A673 (cell line): ENCODE measurements around the gene RPF1.

Experiments
- EZH2 ChIP-seq: fragments of 200-600 bp; sonication (generic); IDR thresholded peaks from 2 replicates; pipeline ENCODE4 v1.6.1; 2017; ENCODE audit warnings: borderline replicate concordance, low read depth, mild to moderate bottlenecking, mixed read lengths, antibody characterized with exemption, low read length; ENCODE audit not compliant: poor library complexity, severe bottlenecking
- TF ChIP-seq, protein P1 (sequence below): fragments of 300-800, 200-600 bp; sonication (generic); conservative IDR thresholded peaks from 2 replicates; pipeline ENCODE4 v1.5.1; 2017; ENCODE audit warnings: low read depth, mild to moderate bottlenecking, antibody characterized with exemption, low read length, moderate library complexity, mixed read lengths

- TF ChIP-seq, protein P1, sequence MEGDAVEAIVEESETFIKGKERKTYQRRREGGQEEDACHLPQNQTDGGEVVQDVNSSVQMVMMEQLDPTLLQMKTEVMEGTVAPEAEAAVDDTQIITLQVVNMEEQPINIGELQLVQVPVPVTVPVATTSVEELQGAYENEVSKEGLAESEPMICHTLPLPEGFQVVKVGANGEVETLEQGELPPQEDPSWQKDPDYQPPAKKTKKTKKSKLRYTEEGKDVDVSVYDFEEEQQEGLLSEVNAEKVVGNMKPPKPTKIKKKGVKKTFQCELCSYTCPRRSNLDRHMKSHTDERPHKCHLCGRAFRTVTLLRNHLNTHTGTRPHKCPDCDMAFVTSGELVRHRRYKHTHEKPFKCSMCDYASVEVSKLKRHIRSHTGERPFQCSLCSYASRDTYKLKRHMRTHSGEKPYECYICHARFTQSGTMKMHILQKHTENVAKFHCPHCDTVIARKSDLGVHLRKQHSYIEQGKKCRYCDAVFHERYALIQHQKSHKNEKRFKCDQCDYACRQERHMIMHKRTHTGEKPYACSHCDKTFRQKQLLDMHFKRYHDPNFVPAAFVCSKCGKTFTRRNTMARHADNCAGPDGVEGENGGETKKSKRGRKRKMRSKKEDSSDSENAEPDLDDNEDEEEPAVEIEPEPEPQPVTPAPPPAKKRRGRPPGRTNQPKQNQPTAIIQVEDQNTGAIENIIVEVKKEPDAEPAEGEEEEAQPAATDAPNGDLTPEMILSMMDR, result no peak
- no peak for TF ChIP-seq EZH2
Observed at GRCh38 chr1:84467298-84467697, 11.8 kb upstream of the RPF1 start.
